K562 (cell line): ENCODE measurements around the gene PPM1N. TPM values are rescaled to one million over a fixed set of nuclear protein-coding genes. Genes with fewer than 3 reads are reported as not detected.
A peak's percentile ranks its signal among the peaks of the same experiment; 100 is the strongest.

ENCODE experiments used
- ARID1B ChIP-seq: fragments of 450-650 bp; IDR thresholded peaks from 2 replicates; pipeline ENCODE4 v1.6.1; 2016; ENCODE audit warnings: antibody characterized with exemption, mild to moderate bottlenecking, inconsistent platforms
- BRF1 ChIP-seq: IDR thresholded peaks from 3 replicates; pipeline ENCODE4 v1.6.1; 2011; ENCODE audit warnings: borderline replicate concordance, mild to moderate bottlenecking; ENCODE audit not compliant: insufficient read length; ENCODE audit errors: extremely low read depth
- E2F3 ChIP-seq: fragments of 250-450 bp; sonication (Bioruptor Pico); IDR thresholded peaks from 2 replicates; pipeline ENCODE4 v1.4.0; 2020; ENCODE audit warnings: mild to moderate bottlenecking
- EGR1 ChIP-seq: fragments of 450-650 bp; conservative IDR thresholded peaks from 2 replicates; pipeline ENCODE4 v1.6.1; 2017; ENCODE audit warnings: mild to moderate bottlenecking
- GATAD2B ChIP-seq: fragments of 450-650 bp; IDR thresholded peaks from 2 replicates; pipeline ENCODE4 v1.6.1; 2017; ENCODE audit warnings: mild to moderate bottlenecking, borderline replicate concordance
- SETDB1 ChIP-seq: IDR thresholded peaks from one replicate; pipeline ENCODE4 v1.6.1; 2012; ENCODE audit warnings: low read length, control low read depth, inconsistent platforms
- SMAD1 ChIP-seq: fragments of 150-350 bp; IDR thresholded peaks from 2 replicates; pipeline ENCODE4 v1.6.1; 2014; ENCODE audit warnings: low read length, low read depth; ENCODE audit not compliant: partially characterized antibody
- SMAD4 ChIP-seq: fragments of 250-450 bp; sonication (Bioruptor Pico); conservative IDR thresholded peaks from 2 replicates; pipeline ENCODE4 v1.8.0; 2021; ENCODE audit warnings: inconsistent platforms, mild to moderate bottlenecking, moderate library complexity
- TOE1 ChIP-seq, 2 experiments: fragments of 450-650 bp in 1 of 2; sonication (generic) in 1 of 2; formaldehyde crosslinking in 1 of 2; IDR thresholded peaks; 2 replicates each; pipeline versions ENCODE4 v1.7.1 to v1.8.0; 2016 to 2022; ENCODE audit warnings: borderline replicate concordance in 2 of 2, mild to moderate bottlenecking in 2 of 2, antibody characterized with exemption in 1 of 2, inconsistent platforms in 1 of 2, low read depth in 1 of 2, missing genetic modification reagents in 1 of 2, moderate library complexity in 1 of 2
- U2AF1 ChIP-seq: fragments of 200-400 bp; formaldehyde crosslinking; optimal IDR thresholded peaks from 2 replicates; pipeline ENCODE3; 2017; ENCODE audit warnings: mild to moderate bottlenecking, low read depth, low read length, moderate library complexity
- ZKSCAN8 ChIP-seq: fragments of 200-800 bp; sonication (Bioruptor generic); IDR thresholded peaks from 2 replicates; pipeline ENCODE4 v1.6.1; 2016; ENCODE audit warnings: missing genetic modification characterization, missing compliant biosample characterization
- ZNF121 ChIP-seq: sonication (generic); formaldehyde crosslinking; conservative IDR thresholded peaks from 2 replicates; pipeline ENCODE4 v1.8.0; 2022; ENCODE audit warnings: missing genetic modification reagents
- ZNF197 ChIP-seq: fragments of 200-800 bp; sonication (Bioruptor generic); IDR thresholded peaks from 2 replicates; pipeline ENCODE4 v1.6.1; 2016; ENCODE audit warnings: low read depth, missing genetic modification characterization, missing compliant biosample characterization
- ZNF239 ChIP-seq: fragments of 250-450 bp; sonication (Bioruptor Pico); IDR thresholded peaks from 2 replicates; pipeline ENCODE4 v1.4.0; 2020; ENCODE audit warnings: mild to moderate bottlenecking
- ZNF445 ChIP-seq: fragments of 250-450 bp; sonication (Bioruptor Pico); IDR thresholded peaks from 2 replicates; pipeline ENCODE4 v1.4.0; 2020; ENCODE audit warnings: low read depth, mild to moderate bottlenecking, moderate library complexity
- polyA plus RNA-seq, 8 experiments: library from polyadenylated mRNA; depleted of rRNA in 4 of 8; stranded (reverse) in 5 of 8; unstranded in 3 of 8; fragments of >200 nt; fragmentation: Nextera tagmentation in 2 of 8; fragmentation: Illumina TruSeq in 1 of 8; extraction: Ambion mirVana in 2 of 8; extraction: Trizol in 1 of 8; gene quantifications; 2 replicates each; pipeline versions ENCODE4 v1.2.1 to v1.2.3, GENCODE V29; 2011 to 2014; ENCODE audit warnings: inconsistent platforms in 1 of 8, missing spikeins in 1 of 8
- total RNA-seq, 7 experiments: library from RNA; depleted of rRNA in 6 of 7; stranded (reverse); fragments of >200 nt in 6 of 7; fragmentation: Illumina TruSeq in 2 of 7; extraction: Trizol in 2 of 7; gene quantifications; 2 replicates each; pipeline versions ENCODE4 v1.2.1 to v1.2.3, GENCODE V29; 2011 to 2021; ENCODE audit warnings: low replicate concordance in 1 of 7
- TF ChIP-seq, protein P1 (sequence below): IDR thresholded peaks from 3 replicates; pipeline ENCODE4 v1.6.1; 2011; ENCODE audit warnings: borderline replicate concordance, mild to moderate bottlenecking, moderate library complexity; ENCODE audit not compliant: insufficient read length; ENCODE audit errors: extremely low read depth
- TF ChIP-seq, protein P2 (sequence below), 3 experiments: IDR thresholded peaks in 2 of 3; conservative IDR thresholded peaks in 1 of 3; 2 replicates each; pipeline ENCODE4 v1.5.1; 2011 to 2012; ENCODE audit warnings: low read length in 3 of 3, mild to moderate bottlenecking in 3 of 3, control low read depth in 2 of 3, improper control_type of control experiment in 1 of 3, inconsistent platforms in 1 of 3, low read depth in 1 of 3, mixed read lengths in 1 of 3, moderate library complexity in 1 of 3; ENCODE audit not compliant: insufficient read depth in 2 of 3
- TF ChIP-seq, protein P3 (sequence below): fragments of 450-650 bp; formaldehyde crosslinking; IDR thresholded peaks from 2 replicates; pipeline ENCODE4 v1.4.0; 2020; ENCODE audit warnings: mild to moderate bottlenecking, moderate library complexity

PPM1N gene
- total and polyA plus RNA-seq, 9 of the 15 experiments (the other 6 are each of a cell fraction or from before 2014, with no cell fraction given): 4.5 to 15.6 (median 8.7) TPM

DNA sequence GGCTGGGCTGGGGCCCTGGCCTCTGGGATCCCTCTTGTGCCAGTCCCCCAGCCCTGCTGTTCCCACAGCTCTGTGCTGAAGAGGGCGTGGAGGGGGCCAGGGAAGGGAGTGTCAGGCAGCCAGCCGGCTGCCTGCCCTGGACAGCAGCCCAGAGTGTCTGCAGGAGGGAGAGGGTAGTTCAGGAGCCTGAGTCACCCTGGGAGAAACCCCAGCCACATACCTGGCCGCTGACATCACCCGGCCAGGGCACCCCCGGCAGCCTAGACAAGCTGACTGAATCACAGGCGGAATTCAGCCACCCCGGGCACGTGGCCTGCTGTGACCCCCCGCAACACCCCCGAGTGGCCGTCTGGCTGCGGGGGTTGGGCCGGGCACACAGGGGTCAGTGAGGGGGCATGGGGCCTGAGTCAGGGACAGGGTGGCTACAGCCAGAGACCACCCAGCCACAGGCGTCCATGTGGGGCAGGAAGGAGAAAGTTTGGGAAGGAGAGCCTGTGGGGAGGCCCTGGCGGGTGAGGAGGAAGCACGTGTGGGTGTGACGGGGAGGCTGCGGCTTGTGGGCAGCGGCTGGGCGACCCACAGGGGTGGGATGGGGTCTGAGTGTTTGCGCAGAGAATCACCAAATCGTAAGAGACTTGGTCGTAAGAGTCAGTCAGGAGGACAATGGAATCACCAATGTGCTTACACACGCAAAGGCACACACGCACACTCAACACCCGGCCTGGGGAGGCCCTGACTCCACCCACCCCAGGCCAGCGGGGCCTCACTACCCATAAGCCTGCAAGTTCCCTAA is 42.3 kb upstream of the PPM1N start (continued):
- TF ChIP-seq, protein P1, sequence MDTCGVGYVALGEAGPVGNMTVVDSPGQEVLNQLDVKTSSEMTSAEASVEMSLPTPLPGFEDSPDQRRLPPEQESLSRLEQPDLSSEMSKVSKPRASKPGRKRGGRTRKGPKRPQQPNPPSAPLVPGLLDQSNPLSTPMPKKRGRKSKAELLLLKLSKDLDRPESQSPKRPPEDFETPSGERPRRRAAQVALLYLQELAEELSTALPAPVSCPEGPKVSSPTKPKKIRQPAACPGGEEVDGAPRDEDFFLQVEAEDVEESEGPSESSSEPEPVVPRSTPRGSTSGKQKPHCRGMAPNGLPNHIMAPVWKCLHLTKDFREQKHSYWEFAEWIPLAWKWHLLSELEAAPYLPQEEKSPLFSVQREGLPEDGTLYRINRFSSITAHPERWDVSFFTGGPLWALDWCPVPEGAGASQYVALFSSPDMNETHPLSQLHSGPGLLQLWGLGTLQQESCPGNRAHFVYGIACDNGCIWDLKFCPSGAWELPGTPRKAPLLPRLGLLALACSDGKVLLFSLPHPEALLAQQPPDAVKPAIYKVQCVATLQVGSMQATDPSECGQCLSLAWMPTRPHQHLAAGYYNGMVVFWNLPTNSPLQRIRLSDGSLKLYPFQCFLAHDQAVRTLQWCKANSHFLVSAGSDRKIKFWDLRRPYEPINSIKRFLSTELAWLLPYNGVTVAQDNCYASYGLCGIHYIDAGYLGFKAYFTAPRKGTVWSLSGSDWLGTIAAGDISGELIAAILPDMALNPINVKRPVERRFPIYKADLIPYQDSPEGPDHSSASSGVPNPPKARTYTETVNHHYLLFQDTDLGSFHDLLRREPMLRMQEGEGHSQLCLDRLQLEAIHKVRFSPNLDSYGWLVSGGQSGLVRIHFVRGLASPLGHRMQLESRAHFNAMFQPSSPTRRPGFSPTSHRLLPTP: no peak
- TF ChIP-seq E2F3 (CRISPR knock-in tag) (no peak), ZNF239 (CRISPR knock-in tag) (no peak), ARID1B (peak; percentile 81), ZNF121 (CRISPR knock-in tag) (no peak), GATAD2B (no peak), SETDB1 (peak; percentile 52), SMAD4 (CRISPR knock-in tag) (peak; percentile 94), ZNF445 (CRISPR knock-in tag) (no peak), ZNF197 (CRISPR knock-in tag) (no peak), U2AF1 (no peak), ZKSCAN8 (CRISPR knock-in tag) (no peak), EGR1 (peak; percentile 89), BRF1 (no peak), TOE1 (IDR thresholded peaks at IDR 0.05; ENCODE audit: borderline replicate concordance) (peak; percentile 30; the same call in 1 of the 2 replicates), TOE1 (CRISPR knock-in tag; IDR thresholded peaks at IDR 0.05; ENCODE audit: borderline replicate concordance, low read depth) (no peak; the same call in 1 of the 2 replicates), SMAD1 (no peak)
- TF ChIP-seq, protein P2, sequence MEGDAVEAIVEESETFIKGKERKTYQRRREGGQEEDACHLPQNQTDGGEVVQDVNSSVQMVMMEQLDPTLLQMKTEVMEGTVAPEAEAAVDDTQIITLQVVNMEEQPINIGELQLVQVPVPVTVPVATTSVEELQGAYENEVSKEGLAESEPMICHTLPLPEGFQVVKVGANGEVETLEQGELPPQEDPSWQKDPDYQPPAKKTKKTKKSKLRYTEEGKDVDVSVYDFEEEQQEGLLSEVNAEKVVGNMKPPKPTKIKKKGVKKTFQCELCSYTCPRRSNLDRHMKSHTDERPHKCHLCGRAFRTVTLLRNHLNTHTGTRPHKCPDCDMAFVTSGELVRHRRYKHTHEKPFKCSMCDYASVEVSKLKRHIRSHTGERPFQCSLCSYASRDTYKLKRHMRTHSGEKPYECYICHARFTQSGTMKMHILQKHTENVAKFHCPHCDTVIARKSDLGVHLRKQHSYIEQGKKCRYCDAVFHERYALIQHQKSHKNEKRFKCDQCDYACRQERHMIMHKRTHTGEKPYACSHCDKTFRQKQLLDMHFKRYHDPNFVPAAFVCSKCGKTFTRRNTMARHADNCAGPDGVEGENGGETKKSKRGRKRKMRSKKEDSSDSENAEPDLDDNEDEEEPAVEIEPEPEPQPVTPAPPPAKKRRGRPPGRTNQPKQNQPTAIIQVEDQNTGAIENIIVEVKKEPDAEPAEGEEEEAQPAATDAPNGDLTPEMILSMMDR (IDR thresholded peaks at IDR 0.05 in 2 of 3, conservative IDR thresholded peaks at IDR 0.05 in 1 of 3; ENCODE audit: insufficient read depth in 2 of 3, low read depth in 1 of 3, low read length in 3 of 3): no peak
- TF ChIP-seq, protein P3, sequence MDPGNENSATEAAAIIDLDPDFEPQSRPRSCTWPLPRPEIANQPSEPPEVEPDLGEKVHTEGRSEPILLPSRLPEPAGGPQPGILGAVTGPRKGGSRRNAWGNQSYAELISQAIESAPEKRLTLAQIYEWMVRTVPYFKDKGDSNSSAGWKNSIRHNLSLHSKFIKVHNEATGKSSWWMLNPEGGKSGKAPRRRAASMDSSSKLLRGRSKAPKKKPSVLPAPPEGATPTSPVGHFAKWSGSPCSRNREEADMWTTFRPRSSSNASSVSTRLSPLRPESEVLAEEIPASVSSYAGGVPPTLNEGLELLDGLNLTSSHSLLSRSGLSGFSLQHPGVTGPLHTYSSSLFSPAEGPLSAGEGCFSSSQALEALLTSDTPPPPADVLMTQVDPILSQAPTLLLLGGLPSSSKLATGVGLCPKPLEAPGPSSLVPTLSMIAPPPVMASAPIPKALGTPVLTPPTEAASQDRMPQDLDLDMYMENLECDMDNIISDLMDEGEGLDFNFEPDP (CRISPR knock-in tag): 0 out of 2 replicates have a peak, but pooled peaks have one; percentile 51
